WTC11 (cell line): ENCODE data around the gene VIM. TPM values are rescaled to one million over a fixed set of nuclear protein-coding genes. Genes with fewer than 3 reads are reported as not detected.

Source experiments
- total RNA-seq: library from RNA; stranded (reverse); gene quantifications from 3 replicates; pipeline ENCODE4 v1.2.3, GENCODE V29; 2021

The VIM gene
- total RNA-seq, 1 experiment from 2014 or later: 74.1 TPM

Other genes starting within 250 kb of the VIM start
- gene CUBN, start 98.4 kb upstream of the VIM start, total RNA-seq: 0.18 to 0.46 TPM (median 0.27 TPM) in 3 replicates
- gene TRDMT1, start 26.6 kb upstream of the VIM start, total RNA-seq: 10.6 to 11.7 TPM (median 11.0 TPM) in 3 replicates
- gene ST8SIA6, start 226.4 kb downstream of the VIM start, total RNA-seq: 1.9 to 3.5 TPM (median 2.7 TPM) in 3 replicates